Renal cortical epithelial cell (primary cell): ENCODE data around the gene CMTM4. TPM values are rescaled to one million over a fixed set of nuclear protein-coding genes. Genes with fewer than 3 reads are reported as not detected.

Experiments
- DNase-seq: peaks from one replicate; pipeline ENCODE4 v3.0.0-alpha.2; 2011; ENCODE audit warnings: low read depth
- total RNA-seq: library from RNA; depleted of rRNA; stranded (reverse); fragments of >200 nt; gene quantifications from 2 replicates; pipeline ENCODE4 v1.2.3, GENCODE V29; 2014

Gene CMTM4
- total RNA-seq, 1 donor from 2014 or later = 112 TPM

DNA sequence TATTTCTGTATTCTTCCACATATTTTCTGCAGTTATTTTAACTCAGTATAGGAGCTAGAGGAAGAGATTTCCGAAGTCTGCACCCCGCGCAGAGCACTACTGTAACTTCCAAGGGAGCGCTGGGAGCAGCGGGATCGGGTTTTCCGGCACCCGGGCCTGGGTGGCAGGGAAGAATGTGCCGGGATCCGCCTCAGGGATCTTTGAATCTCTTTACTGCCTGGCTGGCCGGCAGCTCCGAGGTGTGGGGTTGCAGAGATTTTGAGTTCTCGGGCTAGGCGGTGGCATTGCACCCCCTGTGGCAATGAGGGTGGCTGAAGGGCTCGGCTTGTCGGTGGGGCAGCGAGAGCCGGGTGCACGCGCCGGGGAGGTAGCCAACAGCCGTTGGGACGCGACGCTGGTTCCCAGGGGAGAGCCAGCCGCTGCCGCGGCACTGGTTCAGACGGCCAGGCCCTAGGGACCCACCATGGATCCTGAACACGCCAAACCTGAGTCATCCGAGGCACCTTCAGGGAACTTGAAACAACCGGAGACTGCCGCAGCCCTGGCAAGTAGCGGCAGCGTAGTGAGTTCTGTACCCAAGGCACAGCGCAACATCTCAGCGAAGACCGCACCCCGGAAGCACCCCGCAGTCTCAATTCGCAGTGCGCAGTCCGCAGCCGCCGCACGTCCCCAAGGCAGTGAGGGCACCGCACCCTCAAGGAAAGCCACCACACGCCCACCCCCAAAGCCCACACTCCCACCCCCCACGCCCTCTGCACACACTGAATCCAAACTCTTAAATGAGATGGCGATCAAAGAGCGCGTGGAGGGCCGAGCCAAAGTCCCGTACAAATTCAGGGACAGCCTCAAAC, 130.3 kb downstream of the CMTM4 start, which contains the start of gene CMTM1:
TSS of gene CMTM1 (plus strand) at position 389 of the 851 bp plus-strand sequence. CDS start at position 464, 75 bp downstream.
- no peak for DNase-seq

Other genes starting within 250 kb of the CMTM4 start
- gene TK2, start 146.6 kb downstream of the CMTM4 start, total RNA-seq = 62.8 and 69.1 TPM in 2 replicates
- gene CKLF, start 144.2 kb downstream of the CMTM4 start, total RNA-seq = 69.3 and 234 TPM in 2 replicates
- gene CMTM1, start 130.3 kb downstream of the CMTM4 start, total RNA-seq = 2.8 and 6.2 TPM in 2 replicates
- gene CMTM2, start 117.3 kb downstream of the CMTM4 start, total RNA-seq = not detected in 2 replicates
- gene CMTM3, start 92.0 kb downstream of the CMTM4 start, total RNA-seq = 11.6 and 22.2 TPM in 2 replicates
- gene DYNC1LI2, start 54.9 kb upstream of the CMTM4 start, total RNA-seq = 157 and 172 TPM in 2 replicates
- 0.15 and 0.35 TPM in 2 replicates for gene TERB1, start 104.8 kb upstream of the CMTM4 start, total RNA-seq
- gene NAE1, start 134.2 kb upstream of the CMTM4 start, total RNA-seq = 81.0 and 110 TPM in 2 replicates
- not detected in 2 replicates for gene CA7, start 147.7 kb upstream of the CMTM4 start, total RNA-seq
- 8.3 and 11.5 TPM in 2 replicates for gene PDP2, start 183.8 kb upstream of the CMTM4 start, total RNA-seq
- gene CDH16, start 222.1 kb upstream of the CMTM4 start, total RNA-seq = 7.8 and 414 TPM in 2 replicates
- gene RRAD, start 228.8 kb upstream of the CMTM4 start, total RNA-seq = 177 and 379 TPM in 2 replicates
- 129 and 264 TPM in 2 replicates for gene CIAO2B, start 237.7 kb upstream of the CMTM4 start, total RNA-seq
- 34.7 and 53.9 TPM in 2 replicates for gene CES2, start 238.8 kb upstream of the CMTM4 start, total RNA-seq